Activated naive CD4-positive, alpha-beta T cell treated with anti-CD3 and anti-CD28 coated beads, Interleukin-2, amount 50 U/mL, for 24 hours (primary cell): ENCODE data around the gene ANKUB1.
A peak's percentile ranks its signal among the peaks of the same experiment; 100 is the strongest.

ENCODE experiments used
- H3K27ac Mint-ChIP-seq: one replicate; pipeline ENCODE4 v1.8.0; 2021; ENCODE audit warnings: mild to moderate bottlenecking, mixed read lengths
- H3K27me3 Mint-ChIP-seq: one replicate; pipeline ENCODE4 v1.8.0; 2021; ENCODE audit warnings: mixed read lengths
- H3K36me3 Mint-ChIP-seq: one replicate; pipeline ENCODE4 v1.8.0; 2021; ENCODE audit warnings: mixed read lengths
- H3K4me1 Mint-ChIP-seq: one replicate; pipeline ENCODE4 v1.8.0; 2021; ENCODE audit warnings: mixed read lengths
- H3K4me3 Mint-ChIP-seq: one replicate; pipeline ENCODE4 v1.8.0; 2021; ENCODE audit warnings: mild to moderate bottlenecking, mixed read lengths
- H3K9me3 Mint-ChIP-seq: one replicate; pipeline ENCODE4 v1.8.0; 2021; ENCODE audit warnings: mixed read lengths

ANKUB1 gene

GRCh38 chr3:149752051-149752787, 40.1 kb downstream of the ANKUB1 start, which contains the start of gene COMMD2:
Gene COMMD2, minus strand, starts transcription at chr3:149752489. Its CDS starts 45 bp downstream, at chr3:149752444.
- Mint-ChIP-seq H3K36me3 (peaks cover 7% of the 10 kb centered on the region), H3K4me1 (peaks cover 47% of the 10 kb centered on the region), H3K9me3 (no peaks in the 10 kb centered on the region), H3K4me3 (peak within 1 kb of the TSS; percentile 96), H3K27me3 (no peaks in the 10 kb centered on the region), H3K27ac (peak within 1 kb of the TSS; percentile 92)

DNA sequence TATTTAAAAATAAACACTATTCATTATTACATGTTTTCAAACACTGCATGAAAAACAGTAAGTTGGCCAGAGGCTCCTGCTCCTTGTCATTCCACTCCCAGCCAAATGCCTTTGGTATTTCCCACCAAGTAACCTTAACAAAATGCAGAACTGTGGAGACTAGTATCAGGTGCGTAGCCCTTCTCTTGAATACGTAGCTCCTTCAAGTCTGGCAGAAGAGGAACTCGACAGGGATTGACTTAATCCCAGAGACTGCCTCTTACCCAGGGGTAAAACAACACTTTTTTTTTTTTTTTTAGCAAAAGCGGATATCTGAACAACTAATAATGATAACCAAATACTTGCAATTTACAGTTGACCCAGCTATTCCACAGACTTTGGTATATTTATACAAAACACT, 40.8 kb downstream of the ANKUB1 start:
- peaks cover 12% of the 10 kb centered on the region for H3K36me3 Mint-ChIP-seq
- H3K27ac Mint-ChIP-seq = peak overlapping the region; percentile 92
- no peaks in the 10 kb centered on the region for H3K9me3 Mint-ChIP-seq
- peak overlapping the region; percentile 96 for H3K4me3 Mint-ChIP-seq
- H3K27me3 Mint-ChIP-seq = no peaks in the 10 kb centered on the region
- H3K4me1 Mint-ChIP-seq = peaks cover 50% of the 10 kb centered on the region

GRCh38 chr3:149744606-149745005, 47.7 kb downstream of the ANKUB1 start:
- H3K27me3 Mint-ChIP-seq = no peaks in the 10 kb centered on the region
- no peak overlapping the region for H3K27ac Mint-ChIP-seq
- peaks cover 20% of the 10 kb centered on the region for H3K36me3 Mint-ChIP-seq
- no peaks in the 10 kb centered on the region for H3K9me3 Mint-ChIP-seq
- no peak overlapping the region for H3K4me3 Mint-ChIP-seq
- H3K4me1 Mint-ChIP-seq = peaks cover 26% of the 10 kb centered on the region

DNA sequence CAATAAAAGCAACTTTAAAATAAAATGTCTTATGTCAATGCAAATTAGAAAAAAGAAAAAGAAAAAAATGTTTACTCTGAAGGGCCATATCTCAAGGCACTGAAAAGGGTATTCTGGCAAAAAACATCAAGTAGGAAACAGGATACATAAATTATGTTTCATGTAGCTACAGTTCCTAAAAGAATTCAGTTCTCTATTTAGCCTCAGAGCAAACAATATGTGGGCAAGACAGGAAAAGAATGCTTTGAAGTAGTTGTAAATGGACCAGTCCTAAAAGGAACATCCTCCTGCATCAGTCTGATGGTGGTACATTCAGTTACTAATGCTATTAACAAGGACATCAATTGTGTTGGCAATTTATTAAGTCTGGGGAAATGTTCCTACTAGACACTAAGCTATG, 48.2 kb downstream of the ANKUB1 start:
- Mint-ChIP-seq H3K36me3 (peaks cover 21% of the 10 kb centered on the region), H3K27me3 (no peaks in the 10 kb centered on the region), H3K4me3 (no peak overlapping the region), H3K4me1 (peaks cover 22% of the 10 kb centered on the region), H3K9me3 (no peaks in the 10 kb centered on the region), H3K27ac (no peak overlapping the region)

DNA sequence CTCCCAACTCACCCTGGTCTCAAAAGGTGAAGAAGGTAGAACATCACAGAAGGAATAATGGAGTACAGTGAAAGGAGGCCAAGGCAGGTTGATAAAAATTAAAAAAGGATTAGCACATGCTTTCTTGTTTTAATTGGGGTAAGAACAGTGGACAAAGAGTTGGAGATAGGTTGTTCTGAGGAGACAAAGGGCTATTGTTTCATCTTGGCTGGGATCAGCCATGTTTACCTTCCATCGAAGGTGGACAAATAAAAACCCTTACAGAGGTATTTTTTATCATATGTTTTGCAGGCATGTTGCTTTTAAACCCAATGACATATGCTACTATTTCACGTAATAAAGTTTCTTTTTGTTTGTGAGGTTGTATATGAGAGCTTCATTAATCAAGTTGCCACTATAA, 53.0 kb downstream of the ANKUB1 start:
- Mint-ChIP-seq H3K4me3 (no peak overlapping the region), H3K4me1 (peaks cover 4% of the 10 kb centered on the region), H3K36me3 (peaks cover 5% of the 10 kb centered on the region), H3K9me3 (no peaks in the 10 kb centered on the region), H3K27me3 (no peaks in the 10 kb centered on the region), H3K27ac (no peak overlapping the region)

DNA sequence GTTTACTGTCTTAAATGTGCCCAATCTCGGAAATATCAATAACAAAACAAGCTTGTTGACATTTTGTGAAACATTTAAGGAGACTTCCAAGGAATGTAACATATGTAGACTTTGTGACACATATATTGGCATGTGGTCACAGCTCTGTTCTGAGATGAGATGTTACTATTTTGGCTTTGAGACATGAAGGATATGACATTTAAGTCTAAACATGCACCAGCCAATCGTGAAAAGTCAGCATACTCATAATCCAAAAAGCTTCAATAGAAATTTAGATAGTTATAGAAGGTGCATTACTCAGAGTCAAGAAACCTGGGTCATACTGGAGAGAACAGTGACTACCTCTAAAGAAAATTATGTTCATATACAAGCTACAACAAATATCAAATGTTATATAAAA, 53.5 kb downstream of the ANKUB1 start:
- H3K27me3 Mint-ChIP-seq = no peaks in the 10 kb centered on the region
- H3K4me1 Mint-ChIP-seq = peaks cover 4% of the 10 kb centered on the region
- H3K9me3 Mint-ChIP-seq = no peaks in the 10 kb centered on the region
- H3K27ac Mint-ChIP-seq = no peak overlapping the region
- no peak overlapping the region for H3K4me3 Mint-ChIP-seq
- H3K36me3 Mint-ChIP-seq = peaks cover 5% of the 10 kb centered on the region

DNA sequence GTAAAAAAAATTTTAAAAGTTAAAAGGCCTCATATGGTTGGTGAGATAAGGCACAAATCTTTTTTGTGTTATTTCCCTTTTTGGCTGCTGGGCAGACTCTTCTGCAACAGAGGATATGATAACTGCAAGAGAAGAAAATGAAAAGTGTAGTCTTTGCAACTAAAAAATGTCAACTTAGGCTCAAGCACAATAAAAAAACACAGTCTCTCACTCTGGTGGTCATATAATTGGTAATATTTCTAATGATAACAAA, 55.5 kb downstream of the ANKUB1 start:
- Mint-ChIP-seq H3K4me1 (peaks cover 4% of the 10 kb centered on the region), H3K4me3 (no peak overlapping the region), H3K27ac (no peak overlapping the region), H3K27me3 (no peaks in the 10 kb centered on the region), H3K36me3 (peaks cover 5% of the 10 kb centered on the region), H3K9me3 (no peaks in the 10 kb centered on the region)

- H3K27me3 Mint-ChIP-seq = no peaks in the 10 kb centered on the region
- peaks cover 4% of the 10 kb centered on the region for H3K36me3 Mint-ChIP-seq
- H3K4me3 Mint-ChIP-seq = no peak overlapping the region
- H3K4me1 Mint-ChIP-seq = peaks cover 4% of the 10 kb centered on the region
- no peaks in the 10 kb centered on the region for H3K9me3 Mint-ChIP-seq
- no peak overlapping the region for H3K27ac Mint-ChIP-seq
Measured at GRCh38 chr3:149736175-149736952, 56.0 kb downstream of the ANKUB1 start.

DNA sequence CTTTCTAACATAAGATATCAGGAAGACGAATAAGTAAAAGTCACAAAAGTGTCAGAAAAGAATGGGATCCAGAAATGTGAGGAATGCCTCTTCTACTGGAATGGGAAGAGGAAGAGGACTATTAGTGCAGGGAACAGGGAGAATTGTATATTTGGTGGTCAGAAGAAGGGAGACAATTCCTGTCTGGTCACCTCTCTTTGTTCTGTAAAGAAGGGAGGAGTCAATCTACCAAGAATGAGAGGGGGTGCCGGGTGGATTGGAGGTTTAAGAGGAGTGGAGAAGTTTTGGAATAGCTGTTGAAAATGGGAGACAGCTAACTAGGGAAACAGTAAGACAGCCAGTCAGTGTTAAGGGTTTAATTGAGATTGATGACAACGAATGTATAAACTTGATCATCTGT, 60.1 kb downstream of the ANKUB1 start:
- H3K4me1 Mint-ChIP-seq = no peaks in the 10 kb centered on the region
- H3K9me3 Mint-ChIP-seq = no peaks in the 10 kb centered on the region
- H3K36me3 Mint-ChIP-seq = no peaks in the 10 kb centered on the region
- no peak overlapping the region for H3K4me3 Mint-ChIP-seq
- H3K27me3 Mint-ChIP-seq = no peaks in the 10 kb centered on the region
- no peak overlapping the region for H3K27ac Mint-ChIP-seq

GRCh38 chr3:149727656-149728055, 64.7 kb downstream of the ANKUB1 start:
- H3K4me1 Mint-ChIP-seq = no peaks in the 10 kb centered on the region
- peaks cover 2% of the 10 kb centered on the region for H3K9me3 Mint-ChIP-seq
- H3K4me3 Mint-ChIP-seq = no peak overlapping the region
- no peaks in the 10 kb centered on the region for H3K27me3 Mint-ChIP-seq
- H3K36me3 Mint-ChIP-seq = peaks cover 4% of the 10 kb centered on the region
- no peak overlapping the region for H3K27ac Mint-ChIP-seq

DNA sequence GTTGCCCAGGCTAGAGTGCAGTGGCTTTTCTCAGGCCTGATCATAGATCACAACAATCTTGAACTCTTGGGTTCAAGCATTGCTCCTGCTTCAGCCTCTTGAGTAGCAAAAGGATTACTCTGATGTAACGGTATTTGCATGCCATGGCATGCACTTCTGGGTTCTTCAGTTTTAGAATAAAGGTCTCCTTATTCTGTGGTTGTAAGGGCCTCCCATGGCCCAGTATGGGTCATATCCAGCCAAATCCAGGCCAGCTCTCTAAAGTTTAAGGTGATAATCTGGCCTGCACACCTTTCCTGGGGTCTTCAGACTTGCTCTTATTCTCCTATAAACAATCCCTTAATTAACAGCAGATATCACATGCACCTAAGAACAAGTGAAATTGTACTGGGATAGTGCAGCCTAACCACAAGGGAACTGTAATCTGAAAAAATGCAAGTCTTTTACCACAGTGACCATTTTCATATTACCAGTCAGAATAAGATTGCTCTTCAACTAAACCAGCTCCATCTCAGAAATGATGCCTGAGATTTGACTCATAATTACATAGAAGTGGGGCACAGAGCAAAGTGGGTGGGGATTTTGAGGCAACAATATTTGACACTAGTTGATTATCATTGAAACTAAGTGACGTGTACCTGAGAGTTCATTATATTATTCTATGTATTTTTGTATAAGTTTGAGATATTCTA, 65.5 kb downstream of the ANKUB1 start:
- Mint-ChIP-seq H3K36me3 (peaks cover 4% of the 10 kb centered on the region), H3K27me3 (no peaks in the 10 kb centered on the region), H3K27ac (no peak overlapping the region), H3K4me3 (no peak overlapping the region), H3K4me1 (no peaks in the 10 kb centered on the region), H3K9me3 (peaks cover 10% of the 10 kb centered on the region)

DNA sequence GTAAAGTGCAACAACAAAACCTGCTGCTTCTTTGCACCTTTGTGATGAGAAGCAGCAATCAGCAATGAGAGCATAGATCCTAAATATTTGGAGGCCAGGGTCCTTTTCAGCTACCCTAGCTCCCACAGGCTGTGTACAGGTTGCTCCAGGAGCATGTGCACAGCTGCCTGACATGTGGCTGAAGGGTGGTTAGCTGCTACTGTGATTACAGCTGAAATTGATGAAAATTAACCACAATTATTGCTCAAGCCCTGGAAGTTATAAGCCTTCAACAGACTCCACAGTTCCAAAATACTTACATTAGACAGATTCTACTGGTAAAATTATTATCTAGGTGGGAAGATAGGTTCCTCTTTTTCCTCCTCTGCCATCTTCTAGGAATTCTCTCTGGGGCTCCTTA, 68.6 kb downstream of the ANKUB1 start:
- Mint-ChIP-seq H3K36me3 (peaks cover 4% of the 10 kb centered on the region), H3K9me3 (peaks cover 22% of the 10 kb centered on the region), H3K4me1 (no peaks in the 10 kb centered on the region), H3K27ac (no peak overlapping the region), H3K27me3 (no peaks in the 10 kb centered on the region), H3K4me3 (no peak overlapping the region)

DNA sequence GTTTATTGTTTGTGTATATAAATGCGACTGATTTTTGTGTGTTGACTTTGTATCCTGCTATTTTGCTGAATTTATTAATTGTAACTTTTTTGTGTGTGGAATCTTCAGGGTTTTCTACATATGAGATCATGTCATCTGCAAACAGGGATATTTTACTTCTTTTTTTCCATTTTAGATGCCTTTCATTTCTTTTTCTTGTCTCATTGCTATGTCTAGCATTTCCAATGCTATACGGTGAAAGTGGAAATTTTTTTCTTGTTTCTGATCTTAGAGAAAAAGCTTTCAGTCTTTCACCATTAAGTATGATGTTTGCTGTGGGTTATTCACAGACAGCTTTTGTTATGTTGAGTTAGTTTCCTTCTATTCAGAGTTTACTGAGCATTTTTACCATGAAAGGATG, 71.4 kb downstream of the ANKUB1 start:
- H3K4me1 Mint-ChIP-seq = no peaks in the 10 kb centered on the region
- peaks cover 22% of the 10 kb centered on the region for H3K9me3 Mint-ChIP-seq
- H3K4me3 Mint-ChIP-seq = no peak overlapping the region
- H3K36me3 Mint-ChIP-seq = peaks cover 4% of the 10 kb centered on the region
- no peaks in the 10 kb centered on the region for H3K27me3 Mint-ChIP-seq
- H3K27ac Mint-ChIP-seq = no peak overlapping the region

- no peaks in the 10 kb centered on the region for H3K4me1 Mint-ChIP-seq
- peaks cover 18% of the 10 kb centered on the region for H3K9me3 Mint-ChIP-seq
- no peaks in the 10 kb centered on the region for H3K36me3 Mint-ChIP-seq
- H3K27me3 Mint-ChIP-seq = no peaks in the 10 kb centered on the region
- no peak overlapping the region for H3K27ac Mint-ChIP-seq
- H3K4me3 Mint-ChIP-seq = no peak overlapping the region
Measured at GRCh38 chr3:149717391-149718056, 74.8 kb downstream of the ANKUB1 start.

GRCh38 chr3:149716984-149717383, 75.4 kb downstream of the ANKUB1 start:
- Mint-ChIP-seq H3K27me3 (no peaks in the 10 kb centered on the region), H3K36me3 (no peaks in the 10 kb centered on the region), H3K9me3 (peaks cover 13% of the 10 kb centered on the region), H3K27ac (no peak overlapping the region), H3K4me1 (no peaks in the 10 kb centered on the region), H3K4me3 (no peak overlapping the region)

DNA sequence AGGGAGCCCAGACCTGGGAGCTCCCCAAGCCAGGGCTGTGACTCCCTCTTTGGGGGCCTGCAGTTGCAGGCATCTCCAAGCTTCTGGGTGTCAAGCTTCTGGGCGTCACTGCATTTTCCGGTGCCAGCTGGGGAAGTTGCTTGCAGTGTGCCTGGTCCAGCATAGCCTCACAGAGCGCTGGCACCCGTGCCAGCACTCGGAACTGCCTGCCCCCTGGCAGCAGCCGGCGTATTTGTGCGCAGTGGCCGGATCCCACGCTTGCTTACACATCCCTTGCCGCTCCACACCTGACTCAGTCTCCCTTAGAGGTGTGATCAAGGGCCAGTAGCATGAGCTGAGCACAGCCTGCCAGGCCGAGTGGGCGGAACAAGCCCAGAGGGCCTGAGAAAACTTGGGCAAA, 77.1 kb downstream of the ANKUB1 start:
- H3K36me3 Mint-ChIP-seq = no peaks in the 10 kb centered on the region
- no peak overlapping the region for H3K4me3 Mint-ChIP-seq
- H3K4me1 Mint-ChIP-seq = no peaks in the 10 kb centered on the region
- H3K9me3 Mint-ChIP-seq = no peaks in the 10 kb centered on the region
- H3K27me3 Mint-ChIP-seq = no peaks in the 10 kb centered on the region
- H3K27ac Mint-ChIP-seq = no peak overlapping the region
